HG03521 (cell line): ENCODE data around the gene PDIA5.

Source experiments
- ATAC-seq: cut with Tn5 transposase; IDR thresholded peaks from one replicate; pipeline ENCODE4 v1.9.1; 2021; ENCODE audit warnings: mild to moderate bottlenecking, moderate library complexity; ENCODE audit not compliant: unreplicated experiment

The PDIA5 gene

GRCh38 chr3:123089611-123090331 lies 22.9 kb downstream of the PDIA5 start:
- no peak for ATAC-seq

GRCh38 chr3:123090728-123091531 lies 24.1 kb downstream of the PDIA5 start:
- ATAC-seq = no peak

GRCh38 chr3:123092243-123092642 lies 25.4 kb downstream of the PDIA5 start:
- no peak for ATAC-seq

- ATAC-seq = no peak
These were observed 26.9 kb downstream of the PDIA5 start for GRCh38 chr3:123093696-123094095.

GRCh38 chr3:123094516-123095313 lies 27.9 kb downstream of the PDIA5 start:
- ATAC-seq = no peak

- ATAC-seq = no peak
These were observed 29.3 kb downstream of the PDIA5 start for GRCh38 chr3:123096126-123096525.

- no peak for ATAC-seq
These were observed 29.9 kb downstream of the PDIA5 start for GRCh38 chr3:123096731-123097130.

- no peak for ATAC-seq
These were observed 31.9 kb downstream of the PDIA5 start for GRCh38 chr3:123098426-123099330.

- ATAC-seq = no peak
These were observed 32.7 kb downstream of the PDIA5 start for GRCh38 chr3:123099331-123100192.

- no peak for ATAC-seq
These were observed 33.5 kb downstream of the PDIA5 start for GRCh38 chr3:123100193-123100776.

- ATAC-seq = no peak
These were observed 35.4 kb downstream of the PDIA5 start for GRCh38 chr3:123102249-123102648.

GRCh38 chr3:123102826-123103225 lies 36.0 kb downstream of the PDIA5 start:
- ATAC-seq = no peak

- no peak for ATAC-seq
These were observed 37.7 kb downstream of the PDIA5 start for GRCh38 chr3:123104550-123104949.

- peak; percentile 59 for ATAC-seq
These were observed 38.7 kb downstream of the PDIA5 start for GRCh38 chr3:123105201-123106189.

- ATAC-seq = no peak
These were observed 43.6 kb downstream of the PDIA5 start for GRCh38 chr3:123110282-123110975.

GRCh38 chr3:123110976-123111615 lies 44.3 kb downstream of the PDIA5 start:
- no peak for ATAC-seq

GRCh38 chr3:123111640-123112039 lies 44.8 kb downstream of the PDIA5 start:
- ATAC-seq = no peak
